GM18867 (cell line): Measurements from ENCODE around the gene PRM1.

Source experiments
- ATAC-seq: cut with Tn5 transposase; IDR thresholded peaks from one replicate; pipeline ENCODE4 v1.9.1; 2021; ENCODE audit warnings: mild to moderate bottlenecking, moderate library complexity; ENCODE audit not compliant: unreplicated experiment

Gene PRM1

DNA sequence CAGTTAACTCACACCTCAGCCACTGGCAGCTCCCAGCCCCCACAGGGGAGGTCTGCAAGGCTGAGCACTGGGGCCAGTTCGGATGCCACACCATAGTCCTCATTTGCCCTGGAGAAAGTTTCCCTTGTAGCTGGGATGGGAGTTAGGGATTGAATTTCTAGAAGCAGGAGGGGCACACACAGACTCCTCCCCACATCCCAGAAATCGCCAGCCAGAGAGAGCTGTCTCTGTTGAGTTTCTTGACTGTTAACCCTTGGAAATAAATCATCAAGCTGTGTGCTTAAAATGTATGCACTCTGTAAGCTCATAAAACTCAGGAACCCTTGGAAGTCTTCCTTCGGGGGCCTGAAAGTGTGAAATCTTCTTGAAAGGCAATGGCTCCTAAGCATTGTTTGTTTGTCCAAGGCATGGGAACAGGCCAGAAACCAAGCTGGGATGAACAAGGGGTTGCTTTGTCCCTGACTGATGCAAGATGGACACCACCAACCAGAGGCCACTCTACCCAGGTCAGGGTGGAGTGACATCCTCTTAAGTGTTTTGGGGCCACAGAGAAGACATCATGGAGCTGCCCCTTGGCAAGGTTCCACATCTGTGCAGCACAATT is 7.3 kb downstream of the PRM1 start:
- ATAC-seq = no peak

GRCh38 chr16:11272921-11273720 is 8.0 kb downstream of the PRM1 start, which contains the start of gene PRM3:
TSS of gene PRM3 (minus strand) at chr16:11273629. CDS start at chr16:11273595, 34 bp downstream.
- ATAC-seq = no peak

DNA sequence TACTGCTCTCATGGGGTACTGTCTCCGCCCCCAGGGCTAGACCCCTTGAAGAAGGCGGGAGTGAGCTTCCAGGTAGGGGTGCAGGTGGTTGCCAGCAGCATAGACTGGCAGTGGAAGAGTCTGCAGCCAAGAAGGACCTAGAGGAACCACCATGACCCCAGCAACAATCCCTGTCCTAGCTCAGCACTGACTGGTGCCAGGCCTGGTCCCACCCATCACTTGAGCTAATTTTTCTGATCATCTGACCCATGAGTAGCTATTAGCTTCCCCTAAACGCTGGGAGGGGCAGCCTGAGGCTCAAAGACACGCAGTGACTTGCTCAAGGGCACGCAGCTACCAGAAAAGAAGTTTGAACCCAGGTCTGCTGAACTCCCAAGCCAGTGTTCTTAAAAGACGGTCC is 8.6 kb downstream of the PRM1 start:
- no peak for ATAC-seq

DNA sequence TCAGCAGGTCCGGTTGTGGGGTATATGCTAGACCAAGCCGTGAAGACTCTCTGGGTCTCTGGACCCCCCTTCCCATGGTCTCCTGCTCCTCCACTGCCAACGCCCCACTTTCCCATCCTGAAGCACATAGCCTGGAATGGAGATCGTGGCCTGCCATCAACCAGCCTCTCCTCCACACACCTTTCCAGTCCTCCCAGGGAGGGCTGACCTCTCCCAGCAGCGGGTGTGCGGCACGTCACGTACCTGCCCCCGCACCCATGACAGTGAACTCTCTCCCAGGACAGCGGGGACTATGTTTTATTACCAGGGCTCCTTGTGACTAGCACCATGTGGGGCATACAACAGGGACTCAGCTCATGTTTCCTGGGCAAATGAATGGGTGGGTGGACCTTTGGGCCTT is 9.5 kb downstream of the PRM1 start:
- no peak for ATAC-seq

GRCh38 chr16:11270602-11271162 is 10.4 kb downstream of the PRM1 start:
- ATAC-seq = no peak

GRCh38 chr16:11268921-11269375 is 12.2 kb downstream of the PRM1 start, which contains the start of gene TNP2:
TSS of gene TNP2 (minus strand) at chr16:11269325. CDS start at chr16:11269262, 63 bp downstream.
- ATAC-seq = no peak

GRCh38 chr16:11265124-11265523 is 16.0 kb downstream of the PRM1 start:
- no peak for ATAC-seq

- no peak for ATAC-seq
Observed at GRCh38 chr16:11264155-11264832, 16.8 kb downstream of the PRM1 start.

- ATAC-seq = no peak
Observed at GRCh38 chr16:11263737-11264136, 17.4 kb downstream of the PRM1 start.

- ATAC-seq = no peak
Observed at GRCh38 chr16:11262915-11263314, 18.2 kb downstream of the PRM1 start.

GRCh38 chr16:11260596-11260966 is 20.5 kb downstream of the PRM1 start:
- no peak for ATAC-seq

GRCh38 chr16:11259655-11260595 is 21.2 kb downstream of the PRM1 start:
- no peak for ATAC-seq

DNA sequence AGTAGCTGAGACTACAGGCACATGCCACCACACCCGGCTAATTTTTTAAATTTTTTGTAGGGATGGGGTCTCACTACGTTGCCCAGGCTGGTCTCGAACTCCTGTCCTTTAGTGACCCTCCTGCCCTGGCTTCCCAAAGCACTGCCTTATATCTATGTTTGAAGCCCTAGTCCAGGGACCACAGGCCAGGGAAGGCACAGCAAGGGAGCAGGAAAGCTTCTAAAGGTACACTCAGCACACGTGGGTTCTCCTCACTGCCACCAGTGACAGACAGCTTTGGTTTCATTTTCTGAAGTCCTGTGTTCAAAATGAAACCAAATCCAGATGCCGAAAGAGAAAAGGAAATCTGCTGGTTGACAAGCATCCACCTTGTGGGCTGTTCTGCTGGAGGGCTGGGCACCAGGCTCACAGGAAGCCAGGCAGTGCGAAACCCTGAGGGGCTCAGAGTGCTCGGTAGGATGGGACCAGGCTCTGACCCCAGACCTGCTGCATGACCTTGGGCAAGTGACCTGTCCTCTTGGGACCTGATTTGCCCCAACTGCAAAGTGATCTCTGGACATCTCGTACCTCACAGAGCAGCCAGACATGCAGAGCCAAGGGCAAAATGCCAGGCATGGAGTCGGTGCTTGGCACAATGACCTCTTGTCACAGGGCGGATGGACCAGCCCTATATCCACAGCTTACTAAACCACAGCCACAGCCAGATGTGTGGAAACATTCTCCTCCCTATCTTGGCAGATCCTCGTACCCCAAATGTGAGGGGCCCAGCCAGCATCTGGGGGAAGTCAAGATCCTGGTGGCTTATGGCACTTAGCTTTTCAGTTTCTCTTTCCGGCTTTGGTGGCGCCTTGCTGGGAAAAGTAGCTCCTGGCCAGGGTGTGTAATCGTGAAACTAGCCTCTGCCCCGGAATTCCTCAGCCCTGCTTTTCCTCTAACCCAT is 22.3 kb downstream of the PRM1 start:
- ATAC-seq = no peak

GRCh38 chr16:11257131-11257938 is 23.8 kb downstream of the PRM1 start:
- no peak for ATAC-seq

DNA sequence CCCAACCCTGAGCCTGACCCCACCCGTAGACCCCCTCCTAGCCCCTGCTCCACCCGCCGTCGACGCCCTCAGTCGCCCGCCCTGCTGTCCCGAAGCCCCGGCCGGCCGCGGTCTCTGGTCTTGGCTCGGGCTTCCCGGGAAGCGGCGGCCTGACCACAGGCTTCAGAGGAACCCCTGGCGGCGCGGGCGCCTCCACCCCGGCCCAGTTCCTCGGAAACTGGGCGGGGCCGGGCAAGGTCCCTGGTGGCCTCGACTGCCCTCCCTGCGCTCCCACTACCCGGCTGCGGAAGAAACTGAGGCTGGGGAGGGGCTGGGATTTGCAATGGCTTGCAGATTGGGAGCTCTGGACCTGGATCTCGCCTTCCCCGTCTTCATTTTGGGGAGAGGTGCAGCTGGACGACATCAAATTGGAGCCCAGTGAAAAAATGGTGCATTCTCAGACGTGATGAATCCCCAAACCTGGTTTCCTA is 24.4 kb downstream of the PRM1 start:
- ATAC-seq = no peak

DNA sequence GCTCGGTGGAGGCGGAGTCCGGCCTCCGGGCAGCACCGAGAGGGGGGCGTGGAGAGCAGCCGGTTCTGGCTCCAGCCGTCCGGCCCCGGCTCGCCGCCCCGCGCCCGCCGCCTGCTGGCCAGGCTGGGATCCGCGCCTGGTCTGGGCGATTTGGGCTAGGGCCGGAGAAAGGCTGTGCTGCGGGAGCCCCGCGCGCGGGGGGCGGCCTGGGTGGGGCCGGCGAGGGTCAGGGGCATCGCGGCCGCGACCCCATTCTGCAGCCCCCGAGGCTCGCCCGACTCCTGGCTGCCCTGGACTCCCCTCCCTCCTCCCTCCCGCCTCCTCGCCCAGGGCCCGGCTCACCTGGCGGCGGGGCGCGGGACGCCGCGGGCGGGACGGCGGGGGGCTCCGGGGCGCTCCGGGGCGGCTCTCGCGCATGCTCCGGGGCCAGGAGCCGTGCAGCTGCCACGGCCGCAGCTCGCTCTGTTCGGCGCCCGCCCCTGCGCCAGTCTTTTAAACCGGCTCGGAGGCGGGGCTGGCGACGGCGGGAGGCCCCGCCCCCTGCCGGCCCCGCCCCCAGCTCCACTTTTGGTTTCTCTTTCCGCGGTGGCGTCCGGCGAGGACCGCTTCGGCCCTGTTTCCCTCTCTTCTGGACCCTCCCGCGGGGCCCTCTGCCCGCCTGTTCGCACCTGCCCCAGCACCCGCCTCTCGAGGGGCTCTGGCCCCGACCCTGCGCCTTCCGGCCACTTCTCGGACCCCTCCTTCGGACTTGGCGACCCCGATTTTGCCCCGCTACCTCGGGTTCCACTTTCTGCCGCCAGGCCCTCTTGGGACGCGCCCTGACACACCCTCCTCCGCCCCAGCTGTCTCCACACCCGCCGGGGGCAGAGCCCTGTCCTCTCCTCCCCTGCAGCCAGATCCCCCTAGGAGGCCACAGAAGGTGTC is 25.1 kb downstream of the PRM1 start, which contains the start of gene SOCS1:
Gene SOCS1, minus strand, starts transcription at position 468 of the 924 bp plus-strand sequence. CDS start 726 bp downstream, outside the sequence.
- ATAC-seq = peak; percentile 59
